Neural progenitor cell (in vitro differentiated cells): Measurements from ENCODE around the gene MYO5A.
"Not testable (repeated sequence)": the region's sequence is repeated elsewhere in the genome, so short reads cannot be mapped to it uniquely, and the experiment has no call there.

Experiments
- EZH2 ChIP-seq: fragments of 200-600 bp; sonication (generic); IDR thresholded peaks from 2 replicates; pipeline ENCODE4 v1.6.1; 2017; ENCODE audit warnings: antibody characterized with exemption, mild to moderate bottlenecking, moderate library complexity
- TF ChIP-seq, protein P1 (sequence below): fragments of 200-600 bp; sonication (generic); IDR thresholded peaks from 2 replicates; pipeline ENCODE4 v1.5.1; 2017; ENCODE audit warnings: antibody characterized with exemption, mild to moderate bottlenecking

DNA sequence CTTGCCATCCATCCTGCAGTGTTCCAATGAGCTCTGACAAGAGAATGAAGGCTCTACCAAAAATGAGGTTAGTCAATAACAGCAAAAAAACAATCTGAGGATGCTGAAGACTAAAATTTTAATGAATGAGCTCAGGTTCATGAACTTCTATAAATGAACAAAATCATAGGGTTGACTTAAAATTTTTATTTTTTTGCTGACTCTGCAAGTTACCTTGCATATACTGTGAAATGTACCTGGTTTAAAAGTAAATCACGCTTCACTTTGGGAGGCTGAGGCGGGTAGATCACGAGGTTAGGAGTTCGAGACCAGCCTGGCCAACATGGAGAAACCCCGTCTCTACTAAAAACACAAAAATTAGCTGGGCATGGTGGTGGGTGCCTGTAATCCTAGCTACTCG is 85.5 kb downstream of the MYO5A start:
- TF ChIP-seq, protein P1, sequence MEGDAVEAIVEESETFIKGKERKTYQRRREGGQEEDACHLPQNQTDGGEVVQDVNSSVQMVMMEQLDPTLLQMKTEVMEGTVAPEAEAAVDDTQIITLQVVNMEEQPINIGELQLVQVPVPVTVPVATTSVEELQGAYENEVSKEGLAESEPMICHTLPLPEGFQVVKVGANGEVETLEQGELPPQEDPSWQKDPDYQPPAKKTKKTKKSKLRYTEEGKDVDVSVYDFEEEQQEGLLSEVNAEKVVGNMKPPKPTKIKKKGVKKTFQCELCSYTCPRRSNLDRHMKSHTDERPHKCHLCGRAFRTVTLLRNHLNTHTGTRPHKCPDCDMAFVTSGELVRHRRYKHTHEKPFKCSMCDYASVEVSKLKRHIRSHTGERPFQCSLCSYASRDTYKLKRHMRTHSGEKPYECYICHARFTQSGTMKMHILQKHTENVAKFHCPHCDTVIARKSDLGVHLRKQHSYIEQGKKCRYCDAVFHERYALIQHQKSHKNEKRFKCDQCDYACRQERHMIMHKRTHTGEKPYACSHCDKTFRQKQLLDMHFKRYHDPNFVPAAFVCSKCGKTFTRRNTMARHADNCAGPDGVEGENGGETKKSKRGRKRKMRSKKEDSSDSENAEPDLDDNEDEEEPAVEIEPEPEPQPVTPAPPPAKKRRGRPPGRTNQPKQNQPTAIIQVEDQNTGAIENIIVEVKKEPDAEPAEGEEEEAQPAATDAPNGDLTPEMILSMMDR, result not testable (repeated sequence)
- TF ChIP-seq EZH2, result not testable (repeated sequence)
